Sigmoid colon (tissue), 4 donors: ENCODE data around the gene TAS2R50.

ENCODE experiments used
- CTCF ChIP-seq, 4 experiments: fragments of 450-650 bp in 3 of 4; fragments of 200-600 bp in 1 of 4; IDR thresholded peaks; one replicate each; pipeline ENCODE4 v1.5.1; 2016 to 2019; ENCODE audit warnings: antibody characterized with exemption in 4 of 4, mild to moderate bottlenecking in 3 of 4, moderate library complexity in 2 of 4
- EP300 ChIP-seq, 4 donors: sonication (generic); formaldehyde crosslinking; IDR thresholded peaks; one replicate each; pipeline ENCODE4 v1.6.1; 2017; ENCODE audit warnings: antibody characterized with exemption in 4 of 4
- POLR2A ChIP-seq, 2 donors: fragments of 450-650 bp; IDR thresholded peaks; one replicate each; pipeline ENCODE4 v1.6.1; 2016; ENCODE audit warnings: antibody characterized with exemption in 2 of 2, mild to moderate bottlenecking in 2 of 2, moderate library complexity in 2 of 2
- POLR2AphosphoS5 ChIP-seq, 4 donors: sonication (generic); formaldehyde crosslinking; IDR thresholded peaks; one replicate each; pipeline ENCODE4 v1.6.1; 2017; ENCODE audit warnings: antibody characterized with exemption in 4 of 4

- TF ChIP-seq CTCF (IDR thresholded peaks at IDR 0.05), result no peak
- no peak for TF ChIP-seq EP300 (IDR thresholded peaks at IDR 0.05)
- no peak for TF ChIP-seq POLR2A (IDR thresholded peaks at IDR 0.05)
- no peak for TF ChIP-seq POLR2AphosphoS5 (IDR thresholded peaks at IDR 0.05)
Observed at GRCh38 chr12:10994307-10994706, 7.6 kb upstream of the TAS2R50 start.
